Colon (tissue), 2 donors: ENCODE data around the gene RBCK1.

ENCODE experiments used
- FAIRE-seq: peaks from 2 replicates; lab custom pipeline; 2012; peaks lifted over from hg19 to GRCh38; lab: Jason Lieb, UNC
- donor health status: control.
- donor health status: control.

The RBCK1 gene

DNA sequence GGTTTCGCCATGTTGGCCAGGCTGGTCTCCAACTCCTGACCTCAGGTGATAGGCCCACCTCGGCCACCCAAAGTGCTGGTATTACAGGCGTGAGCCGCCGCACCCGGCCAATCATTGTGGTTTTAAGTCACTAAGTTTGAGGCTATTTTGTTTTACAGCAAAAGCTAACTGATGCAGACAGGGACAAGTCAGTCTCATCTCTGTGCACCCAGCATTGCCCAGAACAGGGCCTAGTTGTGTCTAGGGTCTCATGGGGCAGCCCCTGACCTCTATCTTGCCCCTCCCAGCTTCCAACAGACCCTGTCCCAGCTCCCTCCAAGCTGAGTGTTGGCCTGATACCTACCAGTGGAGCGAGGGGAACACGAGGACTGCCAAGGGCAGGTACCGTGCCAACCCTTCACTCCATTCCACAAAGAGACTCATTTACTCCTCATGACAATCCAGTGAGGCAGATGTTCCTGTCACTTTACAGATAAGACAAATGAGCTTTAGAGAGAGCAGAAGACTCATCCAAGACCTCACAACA, 8.9 kb upstream of the RBCK1 start:
- FAIRE-seq = no peak

DNA sequence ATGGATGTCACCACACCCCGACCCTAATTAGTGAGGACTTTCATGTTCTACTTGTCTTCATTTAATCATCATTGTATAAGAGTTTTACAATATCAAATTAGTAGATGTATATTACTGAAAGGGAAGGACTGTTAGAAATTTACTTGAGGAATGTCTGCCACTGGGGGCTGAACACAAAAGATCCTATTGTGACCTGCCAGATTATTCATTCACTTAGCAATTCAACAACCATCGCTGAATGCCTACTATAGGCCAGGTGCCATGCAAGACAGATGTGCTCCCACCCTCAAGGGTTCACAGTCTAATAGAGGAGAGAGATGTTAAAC, 8.0 kb upstream of the RBCK1 start:
- no peak for FAIRE-seq

DNA sequence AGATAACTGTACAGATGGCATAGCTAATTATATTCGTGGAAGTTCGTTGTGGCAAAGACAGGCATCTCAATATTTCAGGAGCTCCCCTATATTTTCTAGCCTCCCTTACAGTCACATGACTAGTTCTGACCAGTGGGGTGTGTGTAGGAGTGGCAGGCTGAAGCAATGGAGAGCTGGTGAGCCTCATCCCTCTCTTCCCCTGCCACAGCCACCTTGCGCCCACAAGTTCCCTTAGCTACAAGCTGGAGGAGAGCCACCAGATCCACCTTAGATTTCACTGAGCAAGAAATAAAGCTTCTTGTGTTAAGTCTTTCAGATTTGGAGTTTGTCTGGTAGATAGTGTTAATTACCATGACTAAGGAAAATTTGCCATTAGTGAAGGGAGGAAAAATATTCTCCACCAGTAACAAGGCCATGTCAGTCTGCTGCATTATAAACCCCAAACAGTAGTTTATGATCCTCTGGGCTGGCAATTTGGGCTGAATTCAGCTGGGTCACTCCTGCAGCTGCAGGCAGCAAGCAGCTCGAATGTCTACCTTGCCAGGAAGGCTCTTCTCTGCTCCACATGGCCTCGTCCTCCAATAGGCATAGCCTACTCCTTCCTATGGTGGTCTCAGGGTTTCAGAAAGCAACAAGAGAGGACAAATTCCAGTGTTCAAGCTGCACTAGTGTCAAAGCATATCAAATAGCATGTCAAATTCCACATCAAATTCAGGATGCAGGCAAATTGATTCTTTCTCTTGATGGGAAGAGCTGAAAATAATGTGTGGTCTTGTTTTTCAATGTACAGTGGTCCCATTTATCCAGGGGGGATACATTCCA, 7.4 kb upstream of the RBCK1 start:
- FAIRE-seq = no peak

DNA sequence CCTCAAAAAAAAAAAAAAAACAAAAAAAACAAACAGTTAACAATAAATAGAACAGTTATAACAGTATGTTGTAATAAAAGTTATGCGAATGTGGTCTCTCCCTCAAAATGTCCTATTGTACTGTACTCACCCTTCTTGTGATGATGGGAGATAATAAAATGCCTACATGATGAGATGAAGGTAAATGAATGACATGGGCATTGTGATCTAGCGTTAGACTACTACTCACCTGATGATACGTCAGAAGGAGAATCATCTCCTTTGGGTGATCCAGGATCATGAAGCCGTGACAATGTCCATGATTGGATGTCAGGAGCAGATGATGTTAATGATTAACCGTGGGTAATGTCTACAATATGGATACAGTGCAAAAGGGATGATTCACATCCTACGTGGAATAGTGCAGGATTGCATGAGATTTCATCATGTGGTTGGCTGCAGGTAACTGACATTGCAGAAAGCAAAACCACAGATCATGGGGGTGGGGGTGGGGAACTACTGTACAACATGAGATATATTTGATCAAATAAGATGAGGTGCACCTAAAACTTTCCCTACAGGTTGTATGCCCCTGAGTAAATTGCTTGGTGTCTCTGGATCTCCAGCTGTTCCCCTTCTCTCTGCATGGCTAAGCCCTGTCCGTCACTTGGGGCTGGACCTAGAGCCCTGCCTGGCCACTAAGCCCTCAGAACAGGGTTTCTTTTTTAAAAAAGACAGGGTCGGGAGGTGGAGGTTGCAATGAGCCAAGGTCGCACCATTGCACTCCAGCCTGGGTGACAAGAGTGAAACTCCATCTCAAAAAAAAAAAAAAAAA, 6.2 kb upstream of the RBCK1 start:
- FAIRE-seq = no peak

DNA sequence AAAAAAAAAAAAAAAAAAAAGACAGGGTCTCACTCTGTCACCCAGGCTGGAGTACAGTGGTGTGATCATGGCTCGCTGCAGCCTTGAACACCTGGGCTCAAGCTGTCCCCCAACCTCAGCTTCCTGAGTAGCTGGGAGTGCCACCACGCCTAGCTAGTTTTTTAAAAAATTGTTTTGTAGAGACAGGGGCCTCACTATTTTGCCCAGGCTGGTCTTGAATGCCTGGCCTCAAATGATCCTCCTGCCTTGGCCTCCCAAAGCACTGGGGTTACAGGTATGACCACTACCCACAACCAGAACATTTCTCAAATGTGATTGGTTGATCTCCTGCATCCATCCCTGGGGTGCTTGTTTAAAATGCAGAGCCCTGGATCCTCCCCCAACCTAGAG, 5.6 kb upstream of the RBCK1 start:
- FAIRE-seq = no peak

DNA sequence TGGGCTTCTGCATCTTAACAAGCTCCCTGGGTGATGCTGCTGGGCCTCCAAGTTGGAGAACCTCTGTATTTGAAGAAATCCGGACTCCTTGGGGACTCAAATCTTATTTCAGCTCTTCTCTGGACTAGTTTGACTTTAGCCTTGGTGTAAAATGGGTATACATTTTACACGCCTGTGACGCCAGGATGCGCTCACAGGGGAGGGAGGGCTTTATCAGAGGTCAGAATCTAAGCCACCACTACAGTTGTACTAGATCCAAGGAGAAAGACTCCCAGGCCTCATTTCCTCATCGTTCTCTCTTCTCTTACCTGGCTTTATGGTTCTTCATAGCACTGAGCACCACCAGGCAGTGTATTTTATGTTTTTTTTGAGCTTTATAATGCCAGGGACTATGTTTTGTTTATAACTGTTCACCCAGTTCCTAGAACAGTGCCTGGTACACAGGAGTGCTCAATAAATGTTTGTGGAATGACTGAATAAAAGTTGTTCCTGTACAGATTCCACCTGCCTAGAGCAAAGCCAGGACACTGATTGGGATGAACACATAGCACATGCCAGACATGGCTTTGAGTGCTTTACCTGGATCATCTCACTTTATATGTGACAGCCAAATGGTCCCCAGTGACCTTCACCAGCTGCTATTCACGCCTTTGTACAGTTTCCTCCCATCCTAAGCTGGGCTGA, 5.1 kb upstream of the RBCK1 start:
- no peak for FAIRE-seq

DNA sequence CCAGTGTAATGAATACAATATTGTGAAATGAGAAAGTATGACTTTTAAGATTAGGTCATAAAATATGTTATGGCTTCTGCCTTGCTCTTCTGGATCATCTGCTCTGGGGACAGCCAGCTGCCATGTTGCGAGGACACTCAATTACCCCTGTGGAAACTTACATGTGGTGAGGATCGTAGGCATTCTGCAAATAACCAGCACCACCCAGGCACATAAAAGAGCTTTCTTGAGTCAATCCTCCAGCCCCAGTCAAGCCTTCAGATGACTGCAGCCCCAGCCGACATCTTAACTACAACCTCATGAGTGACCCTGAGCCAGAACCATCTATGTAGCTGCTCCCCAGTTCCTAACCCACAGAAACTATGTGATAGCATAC, 4.5 kb upstream of the RBCK1 start:
- FAIRE-seq = no peak

DNA sequence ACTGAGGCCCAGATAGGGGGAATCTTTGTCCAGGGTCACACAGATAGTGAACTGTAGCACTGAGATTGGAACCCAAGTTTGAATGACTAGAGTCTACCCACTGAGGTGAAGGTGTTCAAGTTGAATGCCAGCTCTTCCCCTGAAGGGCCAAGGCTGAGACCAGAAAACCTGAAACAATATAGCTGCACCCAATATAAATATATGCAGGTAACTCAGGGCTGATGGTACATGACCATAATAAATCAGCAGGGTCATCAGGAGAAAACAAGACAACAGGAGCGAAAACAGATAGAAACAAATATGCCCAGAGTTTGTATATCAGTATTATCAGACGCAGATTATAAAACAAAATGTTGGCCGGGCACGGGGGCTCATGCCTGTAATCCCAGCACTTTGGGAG, 4.0 kb upstream of the RBCK1 start:
- no peak for FAIRE-seq

DNA sequence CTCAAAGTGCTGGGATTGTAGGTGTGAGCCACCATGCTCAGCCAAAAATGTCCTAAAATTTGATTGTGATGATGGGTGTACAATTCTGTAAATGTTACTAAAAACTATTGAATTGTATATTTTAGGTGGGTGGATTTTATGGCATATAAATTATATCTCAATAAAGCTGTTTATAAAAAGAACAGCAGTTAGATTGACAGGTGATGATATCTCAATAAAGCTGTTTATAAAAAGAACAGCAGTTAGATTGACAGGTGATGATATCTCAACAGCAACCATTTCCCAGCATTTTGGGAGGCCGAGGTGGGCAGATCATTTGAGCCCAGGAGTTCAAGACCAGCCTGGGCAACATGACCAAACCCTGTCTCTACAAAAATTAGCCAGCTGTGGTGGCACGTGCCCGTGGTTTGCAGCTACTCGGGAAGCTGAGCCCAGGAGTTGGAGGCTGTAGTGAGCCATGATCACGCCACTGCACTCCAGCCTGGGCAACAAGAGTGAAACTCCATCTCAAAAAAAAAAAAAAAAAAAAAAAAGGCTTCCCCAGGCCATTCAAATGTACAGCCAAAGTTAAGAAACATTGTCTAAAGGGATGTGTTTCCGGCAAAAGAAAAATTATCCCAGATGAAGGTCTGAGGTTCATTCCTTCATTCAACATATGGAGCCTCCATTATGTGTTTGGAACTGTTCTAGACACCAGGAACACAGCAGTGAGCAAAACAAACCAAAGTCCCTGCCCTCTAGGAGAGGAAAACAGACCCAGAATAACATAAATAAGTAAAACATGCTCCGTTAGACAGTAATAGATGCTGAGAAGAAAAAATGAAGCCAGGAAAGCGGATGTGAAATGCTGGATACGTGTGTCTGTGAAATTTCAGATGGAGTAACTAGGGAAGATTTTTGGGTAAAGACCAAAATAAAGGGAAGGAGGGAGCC, 1.6 kb upstream of the RBCK1 start:
- FAIRE-seq = no peak

DNA sequence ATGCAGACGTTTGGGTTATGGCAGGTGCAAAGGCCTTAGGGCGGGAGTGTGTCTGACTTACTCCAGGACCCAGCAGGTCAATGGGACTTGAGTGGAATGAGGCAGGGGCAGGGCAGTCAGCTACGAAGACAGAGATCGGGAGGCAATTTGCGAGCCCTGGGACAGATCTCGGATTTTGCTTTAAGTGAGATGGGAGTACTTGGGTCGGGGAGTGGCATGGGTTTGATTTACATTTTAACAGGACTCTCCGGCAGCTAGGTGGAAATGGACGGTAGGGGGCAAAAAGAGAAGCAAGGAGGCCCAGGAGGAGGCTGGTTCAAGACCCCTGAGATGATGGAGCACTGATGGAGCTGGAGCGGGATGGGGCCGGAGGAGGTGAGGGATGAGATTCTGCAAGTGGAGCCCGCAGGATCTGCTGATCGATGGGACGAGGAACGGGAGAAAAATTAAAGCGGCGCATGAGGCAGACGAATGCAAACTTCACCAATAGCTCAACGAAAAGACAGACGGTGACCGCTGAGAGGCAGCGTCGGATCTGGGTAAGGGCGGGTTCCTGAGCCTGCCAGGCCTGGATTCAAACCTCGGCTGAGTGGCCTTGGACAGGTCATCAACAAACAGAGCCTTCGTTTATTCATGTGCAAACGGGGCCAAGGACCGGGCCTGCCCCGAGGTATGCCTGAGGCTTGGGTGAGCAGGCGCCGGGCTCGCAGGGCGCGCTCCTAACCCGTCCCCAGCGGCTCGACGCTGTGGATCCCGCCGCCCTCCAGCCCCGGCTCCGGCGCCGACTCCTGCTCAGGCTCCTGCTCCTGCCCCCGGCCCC, 756 bp upstream of the RBCK1 start:
- FAIRE-seq = no peak

DNA sequence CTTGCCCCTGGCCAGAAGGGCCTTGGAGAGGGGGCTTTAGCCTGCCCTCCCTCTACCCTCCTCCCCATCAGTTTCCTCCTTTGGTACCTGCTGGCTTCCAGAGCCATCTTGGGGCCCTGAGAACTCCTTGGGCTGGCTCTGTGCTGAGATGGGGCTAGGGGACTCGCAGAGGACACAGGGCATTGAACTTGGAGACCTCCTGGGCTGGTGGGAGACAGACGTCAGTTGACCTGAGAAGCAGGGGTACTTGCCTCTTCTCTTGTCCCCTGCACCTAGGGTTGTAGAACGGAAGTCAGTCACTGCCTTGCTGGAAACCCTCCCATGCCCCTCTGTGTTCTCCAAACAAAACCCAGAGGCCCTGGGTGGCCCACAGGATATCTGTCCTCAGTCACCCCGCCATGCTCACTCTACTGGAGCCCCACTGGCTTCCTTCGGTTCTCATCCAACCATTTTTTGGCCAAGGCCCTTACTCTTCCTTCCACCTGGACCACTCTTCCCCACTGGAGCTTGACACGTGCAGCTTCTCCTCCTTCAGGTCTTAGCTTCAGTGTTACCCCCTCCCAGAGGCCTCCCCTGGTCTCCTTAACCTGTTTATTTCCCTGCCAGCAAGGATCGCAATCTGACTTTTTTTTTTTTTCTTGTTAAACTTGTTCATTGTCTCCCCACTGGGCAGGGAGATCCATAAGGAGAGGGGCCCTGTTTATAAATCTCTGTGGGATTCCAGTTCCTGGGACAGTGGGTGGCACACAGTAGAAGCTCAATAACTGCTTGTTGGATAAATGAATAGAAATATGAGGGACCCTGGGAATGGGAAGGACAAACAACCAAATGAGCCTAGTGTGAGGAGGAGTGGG, 971 bp downstream of the RBCK1 start:
- no peak for FAIRE-seq

DNA sequence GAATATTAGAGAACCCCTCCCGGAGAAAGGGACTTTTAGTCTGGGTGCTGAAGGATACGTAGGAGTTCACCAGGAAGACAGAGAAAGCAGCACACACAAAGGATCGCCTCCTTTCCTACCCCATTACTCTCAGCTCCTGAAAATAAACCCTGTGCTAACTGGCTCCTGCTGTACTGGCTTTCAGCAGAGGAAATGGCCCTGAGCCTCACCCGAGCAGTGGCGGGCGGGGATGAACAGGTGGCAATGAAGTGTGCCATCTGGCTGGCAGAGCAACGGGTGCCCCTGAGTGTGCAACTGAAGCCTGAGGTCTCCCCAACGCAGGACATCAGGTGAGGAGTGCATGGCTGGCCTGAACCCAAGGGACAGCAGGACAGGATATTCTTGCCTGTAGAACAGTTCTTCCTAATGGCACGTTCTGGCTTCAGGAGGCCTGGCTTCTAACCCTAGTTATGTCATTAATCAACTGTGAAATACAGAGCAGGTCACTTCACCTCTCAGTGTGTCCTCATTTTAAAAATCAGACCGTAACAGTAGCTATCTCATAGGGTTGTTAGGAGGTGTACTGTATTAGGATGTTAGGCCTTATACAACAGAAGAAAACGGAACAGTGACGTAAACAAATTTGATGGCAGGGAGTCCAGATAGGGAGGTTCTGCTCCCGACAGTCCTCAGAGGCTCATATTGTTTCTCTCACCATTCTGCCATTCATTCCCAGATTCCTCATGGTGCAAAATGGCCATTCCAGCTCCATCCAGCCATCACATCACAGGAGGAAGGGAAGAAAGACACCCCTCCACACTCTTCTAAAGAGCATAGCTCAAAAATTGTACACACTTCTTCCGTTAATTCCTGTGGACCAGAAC, 1.8 kb downstream of the RBCK1 start:
- no peak for FAIRE-seq

DNA sequence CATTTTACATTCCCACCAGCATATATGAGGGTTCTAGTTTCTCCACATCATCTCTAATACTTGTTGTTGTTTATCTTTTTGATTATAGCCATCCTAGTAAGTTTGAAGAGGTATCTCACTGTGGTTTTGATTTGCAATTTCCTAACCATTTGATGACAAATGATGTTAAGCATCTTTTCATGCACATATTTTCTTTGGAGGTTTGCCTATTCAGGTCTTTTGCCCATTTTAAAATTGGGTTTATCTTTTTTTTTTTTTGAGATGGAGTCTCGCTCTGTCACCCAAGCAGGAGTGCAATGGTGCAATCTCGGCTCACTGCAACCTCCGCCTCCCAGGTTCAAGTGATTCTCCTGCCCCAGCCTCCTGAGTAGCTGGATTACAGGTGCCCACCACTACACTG, 4.0 kb downstream of the RBCK1 start:
- no peak for FAIRE-seq

DNA sequence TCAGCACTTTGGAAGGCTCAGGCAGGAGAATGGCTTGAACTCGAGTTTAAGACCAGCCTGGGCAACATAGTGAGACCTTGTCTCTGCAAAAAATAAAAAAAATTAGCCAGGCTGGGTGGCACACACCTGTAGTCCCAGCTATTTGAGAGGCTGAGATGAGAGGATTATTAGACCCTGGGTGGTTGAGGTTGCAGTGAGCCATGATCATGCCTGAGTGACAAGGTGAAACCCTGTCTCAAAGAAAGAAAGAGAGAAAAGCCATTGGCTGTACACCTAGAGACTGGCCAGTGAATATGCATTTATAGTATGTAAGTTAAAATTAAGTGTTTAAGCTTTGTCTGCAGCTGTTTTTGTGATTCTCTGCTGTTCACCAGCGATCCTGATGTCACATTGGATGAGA, 6.1 kb downstream of the RBCK1 start:
- no peak for FAIRE-seq

DNA sequence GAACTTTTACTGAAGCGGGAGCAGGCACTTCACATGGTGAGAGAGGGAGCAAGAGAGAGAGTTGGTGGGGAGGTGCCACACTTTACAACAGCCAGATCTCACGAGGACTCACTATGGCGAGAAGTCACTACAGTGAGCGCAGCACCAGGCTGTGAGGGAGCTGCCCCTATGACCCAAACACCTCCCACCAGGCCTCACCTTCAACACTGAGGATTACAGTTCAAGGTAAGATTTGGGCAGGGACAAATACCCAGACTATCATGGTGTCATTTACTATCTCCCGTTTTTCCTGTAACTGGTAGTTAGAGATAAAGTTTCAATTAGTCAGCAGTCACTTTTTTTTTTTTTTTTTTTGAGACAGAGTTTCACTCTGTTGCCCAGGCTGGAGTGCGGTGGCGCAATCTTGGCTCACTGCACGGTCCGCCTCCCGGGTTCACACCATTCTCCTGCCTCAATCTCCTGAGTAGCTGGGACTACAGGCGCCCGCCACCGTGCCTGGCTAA, 7.8 kb downstream of the RBCK1 start:
- FAIRE-seq = no peak

DNA sequence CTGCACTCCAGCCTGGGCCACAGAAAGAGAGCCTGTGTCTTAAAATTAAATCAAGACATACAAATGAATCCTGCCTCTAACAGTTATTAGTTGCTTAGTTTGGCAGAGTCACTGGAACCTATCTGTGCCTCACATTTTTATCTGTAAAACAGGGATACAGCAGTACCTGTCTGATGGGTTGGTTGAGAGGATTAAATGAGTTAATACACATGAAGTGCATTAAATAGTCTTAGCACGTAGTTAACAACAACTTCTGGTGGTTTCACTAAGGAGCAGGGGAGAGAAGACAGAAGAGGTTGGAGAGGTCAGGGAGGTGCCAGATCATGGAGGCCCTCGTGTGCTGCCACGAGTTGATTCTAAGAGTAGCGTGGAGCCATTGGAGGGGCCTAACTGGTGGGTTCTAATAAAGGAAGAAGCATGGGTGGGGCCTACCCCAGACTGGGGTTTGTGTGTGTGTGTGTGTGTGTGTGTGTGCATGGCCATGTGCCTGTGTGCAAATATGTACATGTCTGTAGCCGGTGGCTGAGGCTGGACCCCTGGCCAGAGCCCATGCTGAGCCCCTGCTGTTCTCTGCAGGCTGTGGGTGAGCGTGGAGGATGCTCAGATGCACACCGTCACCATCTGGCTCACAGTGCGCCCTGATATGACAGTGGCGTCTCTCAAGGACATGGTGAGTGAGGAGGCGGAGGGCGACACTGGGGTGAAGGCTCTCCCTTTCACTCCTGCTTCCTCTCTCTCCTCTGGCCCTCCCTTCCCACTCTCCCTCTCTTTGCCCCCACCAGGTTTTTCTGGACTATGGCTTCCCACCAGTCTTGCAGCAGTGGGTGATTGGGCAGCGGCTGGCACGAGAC, 9.1 kb downstream of the RBCK1 start:
- FAIRE-seq = no peak

DNA sequence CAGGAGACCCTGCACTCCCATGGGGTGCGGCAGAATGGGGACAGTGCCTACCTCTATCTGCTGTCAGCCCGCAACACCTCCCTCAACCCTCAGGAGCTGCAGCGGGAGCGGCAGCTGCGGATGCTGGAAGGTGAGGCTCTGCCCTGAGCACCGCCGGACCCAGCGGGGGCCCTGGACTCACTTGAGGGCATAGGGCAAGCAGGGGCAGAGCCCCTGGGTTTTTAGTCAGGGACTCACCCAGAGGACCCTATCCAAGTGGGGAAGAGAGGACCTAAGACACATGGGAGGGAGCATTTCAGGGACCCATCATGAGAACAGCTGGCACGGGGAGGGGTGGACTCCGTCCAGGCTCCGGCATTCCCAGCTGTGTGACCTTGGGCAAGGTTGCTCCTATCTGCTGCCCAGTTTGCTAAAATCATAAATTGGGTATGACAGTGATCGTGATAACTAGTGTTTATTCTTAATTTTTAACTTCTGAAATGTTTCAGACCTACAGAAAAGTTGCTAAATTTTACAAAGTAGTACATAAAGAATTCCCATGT, 9.8 kb downstream of the RBCK1 start:
- FAIRE-seq = no peak
